HUES64 (cell line): ENCODE data around the gene ZNF24.
A peak's percentile ranks its signal among the peaks of the same experiment; 100 is the strongest.

ENCODE experiments used
- H3K27ac ChIP-seq: 2 replicates; pipeline ENCODE4 v1.7.0; 2013; ENCODE audit warnings: low read depth, low read length, inconsistent platforms
- H3K27me3 ChIP-seq: 2 replicates; pipeline ENCODE4 v1.6.1; 2013; ENCODE audit warnings: mild to moderate bottlenecking, low read length; ENCODE audit not compliant: insufficient read depth
- H3K36me3 ChIP-seq: 2 replicates; pipeline ENCODE4 v1.6.1; 2013; ENCODE audit warnings: mild to moderate bottlenecking, low read length; ENCODE audit not compliant: insufficient read depth
- H3K4me1 ChIP-seq: 2 replicates; pipeline ENCODE4 v1.6.1; 2013; ENCODE audit warnings: mild to moderate bottlenecking, low read length, moderate library complexity; ENCODE audit not compliant: insufficient read depth
- H3K4me3 ChIP-seq: 2 replicates; pipeline ENCODE4 v1.5.1; 2013; ENCODE audit warnings: mild to moderate bottlenecking, low read length, moderate library complexity
- H3K9ac ChIP-seq: 2 replicates; pipeline ENCODE4 v1.6.1; 2013; ENCODE audit warnings: mild to moderate bottlenecking, low read depth, low read length
- H3K9me3 ChIP-seq: 2 replicates; pipeline ENCODE4 v1.6.1; 2013; ENCODE audit warnings: low read depth, low read length; ENCODE audit not compliant: insufficient read depth
- whole genome bisulfite sequencing: fragments of 150-250, 120-280 bp; methylation state at CpG from one replicate; pipeline ENCODE4 v1.1.7; 2013; ENCODE audit warnings: missing lambda C conversion rate; 5-methylcytosine and 5-hydroxymethylcytosine counted together

ZNF24 gene

DNA sequence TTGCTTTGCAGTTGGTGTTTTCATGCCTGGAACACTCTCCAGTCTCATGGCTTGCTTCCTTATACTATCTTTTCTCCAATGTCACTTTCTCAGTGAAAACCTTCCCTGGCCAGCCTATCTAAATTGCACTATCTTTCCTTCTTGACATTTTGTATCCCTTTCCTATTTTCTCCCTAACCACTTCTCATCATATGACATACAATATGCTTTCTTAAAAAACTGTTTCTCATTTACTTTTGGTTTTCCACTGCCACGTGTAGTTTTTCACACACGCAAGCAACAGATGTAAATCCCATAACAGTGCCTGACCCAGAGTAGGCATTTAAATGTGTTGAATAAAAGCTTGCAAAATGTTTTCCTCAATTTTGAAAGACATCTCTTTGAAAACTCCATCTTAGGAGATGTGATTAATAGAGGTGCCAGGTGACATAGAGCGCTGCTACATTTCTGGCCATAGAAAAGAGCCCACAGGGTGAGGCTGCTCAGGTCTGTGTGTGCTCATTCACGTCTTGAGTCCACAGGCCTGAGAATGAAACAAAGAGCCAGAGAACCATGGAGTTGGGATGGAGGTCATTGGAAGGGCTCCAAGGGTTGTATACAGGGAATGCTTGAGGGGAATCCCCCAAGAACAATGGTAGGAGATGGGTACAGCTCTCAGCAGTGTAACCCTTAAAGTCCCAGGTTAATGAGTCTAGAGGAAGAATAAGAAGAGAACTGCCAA is 12.7 kb downstream of the ZNF24 start:
- H3K4me3 ChIP-seq: no peak overlapping the region
- H3K9ac ChIP-seq: no peak overlapping the region
- WGBS: 92% methylated on average over 4 of the region's 4 CpGs
- H3K36me3 ChIP-seq: peaks cover 43% of the 10 kb centered on the region
- H3K27me3 ChIP-seq: no peaks in the 10 kb centered on the region
- H3K4me1 ChIP-seq: no peaks in the 10 kb centered on the region
- no peak overlapping the region for H3K27ac ChIP-seq
- no peaks in the 10 kb centered on the region for H3K9me3 ChIP-seq

DNA sequence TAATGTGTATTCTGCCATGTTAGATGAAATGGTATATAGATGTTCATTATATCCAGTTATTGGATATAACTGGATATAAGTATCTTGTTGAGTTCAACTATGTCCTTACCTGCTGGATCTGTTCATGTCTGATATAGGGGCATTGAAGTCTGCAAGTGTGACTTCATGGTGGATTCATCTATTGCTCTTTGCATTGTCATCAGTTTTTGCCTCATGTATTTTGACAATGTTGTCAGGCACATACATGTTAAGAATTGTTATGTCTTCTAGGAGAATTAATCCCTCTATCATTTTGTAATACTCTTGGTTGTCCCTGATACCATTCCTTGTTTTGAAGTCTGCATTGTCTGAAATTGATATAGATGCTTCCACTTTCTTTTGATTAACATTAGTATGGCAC is 15.4 kb downstream of the ZNF24 start:
- H3K4me1 ChIP-seq: peaks cover 17% of the 10 kb centered on the region
- no peaks in the 10 kb centered on the region for H3K27me3 ChIP-seq
- no peak overlapping the region for H3K9ac ChIP-seq
- peaks cover 16% of the 10 kb centered on the region for H3K36me3 ChIP-seq
- no peaks in the 10 kb centered on the region for H3K9me3 ChIP-seq
- no peak overlapping the region for H3K4me3 ChIP-seq
- no peak overlapping the region for H3K27ac ChIP-seq

DNA sequence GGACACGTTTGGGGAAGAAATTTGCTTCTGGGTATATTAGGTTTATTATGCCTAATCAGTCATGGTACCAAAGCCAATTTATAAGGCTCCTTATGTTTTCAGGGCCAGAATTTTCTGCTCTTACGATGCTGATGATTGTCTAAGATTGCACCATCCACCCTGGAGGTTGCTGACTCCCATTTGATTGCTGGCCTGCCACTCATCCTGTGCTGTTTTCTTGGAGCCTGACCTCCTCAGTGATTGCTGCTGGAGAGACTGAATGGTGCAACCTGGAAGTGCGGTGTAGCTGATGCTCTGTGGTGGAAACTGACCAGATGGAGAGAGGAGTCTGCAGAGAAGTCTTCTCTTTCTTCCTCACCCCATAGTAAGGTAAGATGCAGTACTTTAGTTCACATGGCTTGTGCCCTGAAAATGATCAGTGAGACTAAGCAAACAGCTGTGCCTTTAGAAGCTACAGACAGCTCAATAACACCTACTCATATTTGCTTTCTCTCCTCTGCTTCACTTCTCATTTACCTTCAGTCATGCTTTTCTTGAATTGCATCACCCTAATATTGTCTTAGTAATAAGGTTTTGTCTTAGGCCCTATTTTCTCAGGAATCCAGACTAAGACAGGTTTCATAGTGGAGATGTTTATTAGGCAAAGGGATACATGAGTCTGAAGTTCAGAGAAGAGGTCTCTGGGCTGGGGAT is 17.4 kb downstream of the ZNF24 start:
- whole genome bisulfite sequencing: 79% methylated on average over 3 of the region's 3 CpGs

DNA sequence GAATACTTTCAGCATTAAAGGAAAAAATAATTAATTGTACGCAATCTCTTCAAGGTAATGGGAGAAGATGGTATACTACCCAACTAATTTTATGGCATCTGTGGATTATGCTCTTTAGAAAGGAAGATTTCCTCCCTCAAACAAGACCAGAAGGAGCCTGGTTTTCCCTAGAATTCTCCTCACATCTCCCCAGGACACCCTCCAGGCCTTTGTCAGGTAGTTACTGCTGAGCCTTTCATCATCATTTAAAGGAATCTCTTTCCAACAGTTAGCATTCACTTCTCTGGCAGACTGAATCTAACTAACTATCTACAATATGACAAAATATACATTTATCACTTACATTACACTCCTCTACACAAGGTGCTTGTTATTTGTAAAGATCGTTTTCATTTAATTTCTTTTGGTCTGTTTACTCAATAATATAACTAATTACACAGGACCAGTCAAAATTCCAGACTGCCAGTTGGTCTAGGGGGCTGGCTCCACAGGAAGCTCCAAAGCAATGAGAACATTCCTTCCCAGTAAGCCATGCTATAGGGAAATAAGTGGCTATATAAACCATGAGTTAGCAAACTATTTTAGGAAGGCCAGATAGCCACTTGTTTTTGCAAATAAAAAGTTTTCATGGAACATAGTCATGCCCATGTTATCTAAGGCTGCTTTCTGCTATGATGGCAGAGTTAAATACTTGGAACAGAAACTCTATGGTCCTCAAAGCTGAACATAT is 19.1 kb downstream of the ZNF24 start:
- H3K4me1 ChIP-seq: peaks cover 17% of the 10 kb centered on the region
- 0 out of 2 replicates have a peak overlapping the region, but pooled peaks have one; percentile 1 for H3K4me3 ChIP-seq
- no peaks in the 10 kb centered on the region for H3K36me3 ChIP-seq
- no peak overlapping the region for H3K9ac ChIP-seq
- no CpG with 5 or more reads among the region's 2 CpGs for WGBS
- no peaks in the 10 kb centered on the region for H3K27me3 ChIP-seq
- H3K27ac ChIP-seq: peak overlapping the region; percentile 68
- no peaks in the 10 kb centered on the region for H3K9me3 ChIP-seq

More for the DNA sequence above, 17.4 kb downstream of the ZNF24 start:
- Histone ChIP-seq H3K27ac (no peak overlapping the region), H3K4me3 (no peak overlapping the region), H3K4me1 (peaks cover 17% of the 10 kb centered on the region), H3K9ac (no peak overlapping the region), H3K36me3 (no peaks in the 10 kb centered on the region), H3K27me3 (no peaks in the 10 kb centered on the region), H3K9me3 (no peaks in the 10 kb centered on the region)

DNA sequence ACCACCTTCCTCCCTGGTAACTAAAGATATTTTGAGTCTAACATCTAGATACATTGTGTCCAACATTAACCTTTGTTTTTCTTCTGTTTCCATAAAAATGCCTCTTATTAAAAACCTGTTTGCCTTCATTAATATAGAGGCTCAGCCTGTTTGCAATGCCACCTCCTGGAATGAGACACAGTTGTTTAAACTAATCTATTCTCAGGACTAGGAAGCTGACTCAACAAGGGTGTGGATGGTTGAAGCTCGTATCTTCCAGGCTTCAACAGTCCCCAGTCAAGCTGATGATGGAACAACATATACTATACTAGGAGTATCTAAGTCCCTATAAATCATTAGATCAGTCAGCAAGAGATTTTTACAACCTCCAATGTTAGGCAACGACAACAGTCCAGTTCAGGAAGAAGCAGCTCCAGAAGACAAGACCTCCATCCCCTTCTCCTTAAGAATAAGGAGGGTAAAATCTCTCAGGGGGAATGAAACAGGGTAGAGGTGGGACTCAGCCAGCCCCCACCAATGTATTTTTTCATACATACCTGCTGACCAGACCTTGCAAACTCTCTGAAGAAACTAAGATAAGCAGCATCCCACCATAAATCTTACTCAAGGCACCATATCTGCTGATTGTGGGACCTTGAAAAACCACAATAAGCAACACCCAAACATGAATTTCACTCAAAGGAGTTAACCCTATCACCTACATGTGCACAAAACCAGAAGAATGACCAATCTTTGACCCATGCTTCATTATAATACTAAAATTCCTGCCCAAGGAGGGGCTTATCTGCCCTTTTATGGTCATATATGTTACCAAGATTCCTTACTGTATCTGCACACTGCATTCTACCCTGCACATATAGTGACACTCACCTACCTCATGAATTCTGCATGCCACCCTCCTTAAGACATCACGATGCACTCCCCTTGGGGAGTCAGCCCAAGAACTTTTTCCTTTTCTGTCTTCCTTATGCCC is 21.4 kb downstream of the ZNF24 start:
- WGBS: 99% methylated on average over 2 of the region's 3 CpGs
- Histone ChIP-seq H3K27me3 (no peaks in the 10 kb centered on the region), H3K36me3 (no peaks in the 10 kb centered on the region), H3K4me3 (no peak overlapping the region), H3K27ac (no peak overlapping the region), H3K4me1 (peaks cover 17% of the 10 kb centered on the region), H3K9ac (no peak overlapping the region), H3K9me3 (no peaks in the 10 kb centered on the region)

GRCh38 chr18:35311496-35311895 is 32.7 kb downstream of the ZNF24 start:
- Histone ChIP-seq H3K9ac (no peak overlapping the region), H3K36me3 (peaks cover 27% of the 10 kb centered on the region), H3K4me1 (no peaks in the 10 kb centered on the region), H3K27ac (no peak overlapping the region), H3K27me3 (no peaks in the 10 kb centered on the region), H3K9me3 (peaks cover 37% of the 10 kb centered on the region), H3K4me3 (no peak overlapping the region)
- 93% methylated on average over 1 of the region's 2 CpGs for WGBS

DNA sequence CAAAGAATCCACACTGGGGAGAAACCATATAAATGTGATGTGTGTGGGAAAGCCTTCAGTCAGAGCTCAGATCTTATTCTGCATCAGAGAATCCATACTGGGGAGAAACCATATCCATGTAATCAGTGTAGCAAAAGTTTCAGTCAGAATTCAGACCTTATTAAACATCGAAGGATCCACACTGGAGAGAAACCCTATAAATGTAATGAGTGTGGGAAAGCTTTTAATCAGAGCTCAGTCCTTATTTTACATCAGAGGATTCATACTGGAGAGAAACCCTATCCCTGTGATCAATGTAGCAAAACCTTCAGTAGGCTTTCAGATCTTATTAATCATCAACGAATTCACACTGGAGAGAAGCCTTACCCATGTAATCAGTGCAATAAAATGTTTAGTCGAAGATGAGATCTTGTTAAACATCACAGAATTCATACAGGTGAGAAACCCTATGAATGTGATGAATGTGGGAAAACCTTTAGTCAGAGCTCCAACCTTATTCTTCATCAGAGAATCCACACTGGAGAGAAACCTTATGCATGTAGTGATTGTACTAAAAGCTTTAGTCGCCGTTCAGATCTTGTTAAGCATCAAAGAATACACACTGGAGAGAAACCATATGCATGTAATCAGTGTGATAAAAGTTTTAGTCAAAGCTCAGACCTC is 37.5 kb downstream of the ZNF24 start:
- H3K36me3 ChIP-seq: peaks cover 68% of the 10 kb centered on the region
- H3K4me3 ChIP-seq: no peak overlapping the region
- H3K4me1 ChIP-seq: no peaks in the 10 kb centered on the region
- H3K9ac ChIP-seq: no peak overlapping the region
- WGBS: 95% methylated on average over 4 of the region's 5 CpGs
- no peak overlapping the region for H3K27ac ChIP-seq
- H3K9me3 ChIP-seq: peaks cover 78% of the 10 kb centered on the region
- no peaks in the 10 kb centered on the region for H3K27me3 ChIP-seq

GRCh38 chr18:35303610-35304009 is 40.6 kb downstream of the ZNF24 start:
- H3K4me3 ChIP-seq: no peak overlapping the region
- H3K9ac ChIP-seq: no peak overlapping the region
- H3K27me3 ChIP-seq: no peaks in the 10 kb centered on the region
- peaks cover 82% of the 10 kb centered on the region for H3K36me3 ChIP-seq
- no peak overlapping the region for H3K27ac ChIP-seq
- WGBS: 97% methylated on average over 4 of the region's 4 CpGs
- H3K4me1 ChIP-seq: no peaks in the 10 kb centered on the region
- peaks cover 69% of the 10 kb centered on the region for H3K9me3 ChIP-seq

DNA sequence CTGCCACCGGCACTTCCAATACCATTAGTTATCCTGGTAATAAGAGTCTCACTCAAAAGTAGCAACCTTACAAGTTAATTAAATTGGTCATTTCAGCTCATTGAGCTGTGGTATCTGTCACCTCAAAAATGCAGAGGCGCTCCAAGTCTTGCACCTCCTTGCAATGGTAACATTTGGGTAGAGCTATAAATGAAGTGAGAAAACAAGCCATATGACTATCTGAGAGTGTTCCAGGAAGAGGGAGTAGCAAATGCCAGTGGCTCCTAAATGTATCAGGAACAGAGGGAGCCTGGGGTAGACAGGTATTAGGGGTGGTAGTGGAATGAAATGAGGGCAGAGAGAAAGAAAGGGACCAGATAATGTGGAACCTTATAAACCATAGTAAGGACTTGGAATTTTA is 48.2 kb downstream of the ZNF24 start:
- 98% methylated on average over 2 of the region's 2 CpGs for WGBS
- Histone ChIP-seq H3K36me3 (peaks cover 49% of the 10 kb centered on the region), H3K9me3 (peaks cover 8% of the 10 kb centered on the region; the same call in 1 of the 2 replicates)

GRCh38 chr18:35291166-35291565 is 53.1 kb downstream of the ZNF24 start:
- H3K9ac ChIP-seq: peak overlapping the region; percentile 90; the same call in 1 of the 2 replicates
- no peaks in the 10 kb centered on the region for H3K4me1 ChIP-seq
- H3K4me3 ChIP-seq: peak overlapping the region; percentile 90
- H3K9me3 ChIP-seq: peaks cover 19% of the 10 kb centered on the region
- 96% methylated on average over 2 of the region's 2 CpGs for WGBS
- H3K27ac ChIP-seq: no peak overlapping the region
- peaks cover 22% of the 10 kb centered on the region for H3K36me3 ChIP-seq
- no peaks in the 10 kb centered on the region for H3K27me3 ChIP-seq

More for the DNA sequence above, 48.2 kb downstream of the ZNF24 start:
- H3K4me3 ChIP-seq: no peak overlapping the region
- no peaks in the 10 kb centered on the region for H3K4me1 ChIP-seq
- no peak overlapping the region for H3K27ac ChIP-seq
- H3K9ac ChIP-seq: no peak overlapping the region
- no peaks in the 10 kb centered on the region for H3K27me3 ChIP-seq
